ENCODE measurements around the gene MYO18A.

Gene MYO18A

DNA sequence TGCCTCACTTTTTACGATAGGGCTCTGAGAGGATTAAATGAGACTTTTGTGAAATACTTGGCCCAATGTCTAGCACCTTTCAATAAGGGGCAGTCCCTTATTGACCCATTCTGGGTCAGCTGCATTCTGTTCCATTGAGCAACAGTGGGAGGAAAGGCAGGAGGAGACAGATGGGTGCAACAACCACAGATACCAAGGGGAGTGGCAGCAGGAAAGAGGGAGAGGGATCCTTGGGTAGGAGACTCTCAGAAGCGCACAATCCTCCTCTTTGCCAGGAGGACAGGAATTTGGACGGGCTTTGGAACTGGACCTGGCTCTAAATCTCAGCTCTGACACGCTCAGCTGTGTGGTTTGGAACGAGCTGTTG, 133.7 kb downstream of the MYO18A start:
- H3K4me1 ChIP-seq, result peaks cover 10% of the 10 kb centered on the region
- H3K9me3 ChIP-seq (ENCODE audit: control insufficient read depth, low read length), result no peaks in the 10 kb centered on the region
- no peak overlapping the region for H3K9ac ChIP-seq

DNA sequence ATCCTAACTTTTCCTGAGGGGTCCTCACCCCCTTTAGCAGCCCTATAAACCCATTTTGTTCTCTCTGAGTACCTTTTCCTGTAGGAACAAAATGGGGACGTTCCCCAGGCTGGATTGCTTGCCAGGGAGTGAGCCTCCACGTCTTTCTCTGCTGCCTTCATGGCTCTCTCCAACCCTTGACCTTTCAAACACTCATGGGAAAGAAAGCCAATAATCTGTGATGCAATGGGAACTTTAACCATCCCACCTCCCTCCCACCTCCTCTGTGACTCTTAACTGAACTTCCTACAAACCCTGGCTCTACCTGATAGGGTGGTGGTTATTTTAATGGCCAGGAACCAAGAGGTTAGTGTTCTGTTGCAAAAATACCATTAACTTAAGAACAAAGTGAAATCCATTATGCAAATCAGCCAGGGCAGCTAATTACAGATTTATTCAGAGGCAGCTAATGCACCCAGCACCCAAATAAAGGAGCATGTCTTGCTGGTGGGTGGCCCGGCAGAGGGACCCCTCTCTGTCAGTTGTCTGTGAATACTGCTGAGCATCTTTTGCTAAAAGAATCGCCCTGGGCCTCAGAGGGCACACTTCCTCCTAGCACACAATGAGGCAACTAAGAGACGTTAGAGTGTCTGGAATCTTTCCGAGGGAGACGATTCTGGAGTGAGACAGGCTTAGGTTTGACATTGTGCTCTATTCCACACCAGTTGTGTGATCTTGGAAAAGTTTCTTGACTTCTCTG, 134.3 kb downstream of the MYO18A start:
- H3K4me2 ChIP-seq (ENCODE audit: low read length), result no peak overlapping the region
- no peak for TF ChIP-seq CTCF (IDR thresholded peaks at IDR 0.05)
- no peak overlapping the region for H3K9ac ChIP-seq
- H3K27ac ChIP-seq, result no peak overlapping the region
- H3K79me2 ChIP-seq, result no peaks in the 10 kb centered on the region
- H3K27me3 ChIP-seq (ENCODE audit: control insufficient read depth, insufficient read depth, low read length), result no peaks in the 10 kb centered on the region
- peaks cover 10% of the 10 kb centered on the region for H3K4me1 ChIP-seq
- no peak overlapping the region for H3K4me3 ChIP-seq (ENCODE audit: low read depth, low read length)
- H2AFZ ChIP-seq, result no peak overlapping the region
- H3K36me3 ChIP-seq (ENCODE audit: control insufficient read depth, insufficient read depth, low read length), result no peaks in the 10 kb centered on the region
- H3K9me3 ChIP-seq (ENCODE audit: control insufficient read depth, low read length), result no peaks in the 10 kb centered on the region

More for the DNA sequence above, 133.7 kb downstream of the MYO18A start:
- no peak overlapping the region for H3K4me2 ChIP-seq (ENCODE audit: low read length)
- H2AFZ ChIP-seq, result no peak overlapping the region
- H3K27ac ChIP-seq, result no peak overlapping the region
- no peaks in the 10 kb centered on the region for H3K79me2 ChIP-seq
- H3K27me3 ChIP-seq (ENCODE audit: control insufficient read depth, insufficient read depth, low read length), result no peaks in the 10 kb centered on the region
- no peak overlapping the region for H3K4me3 ChIP-seq (ENCODE audit: low read depth, low read length)
- TF ChIP-seq CTCF (IDR thresholded peaks at IDR 0.05), result no peak
- no peaks in the 10 kb centered on the region for H3K36me3 ChIP-seq (ENCODE audit: control insufficient read depth, insufficient read depth, low read length)

DNA sequence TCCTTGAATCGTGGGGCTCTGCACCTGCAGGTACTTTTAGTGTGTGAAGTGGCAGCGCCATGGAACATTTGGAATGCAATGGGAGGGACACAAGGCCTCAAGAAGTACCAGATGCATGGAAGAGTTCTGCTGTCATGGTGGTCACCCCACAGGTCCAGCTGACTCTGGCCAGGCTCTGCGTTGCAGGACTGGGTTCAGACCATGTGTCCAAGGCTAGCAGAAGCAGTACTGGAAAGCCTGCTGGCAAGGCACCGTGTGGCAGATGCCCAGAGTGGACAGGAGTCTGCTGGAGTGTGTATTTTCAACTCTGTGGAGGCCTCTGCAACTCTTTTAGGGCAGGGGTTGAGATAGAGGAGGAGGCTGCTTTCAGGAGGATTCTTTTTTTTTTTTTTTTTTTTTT, 135.2 kb downstream of the MYO18A start:
- Histone ChIP-seq H3K4me1 (peaks cover 10% of the 10 kb centered on the region), H3K9ac (no peak overlapping the region), H3K4me3 (ENCODE audit: low read depth, low read length) (no peak overlapping the region), H3K36me3 (ENCODE audit: control insufficient read depth, insufficient read depth, low read length) (no peaks in the 10 kb centered on the region), H3K4me2 (ENCODE audit: low read length) (no peak overlapping the region), H3K79me2 (no peaks in the 10 kb centered on the region), H3K27ac (no peak overlapping the region), H3K9me3 (ENCODE audit: control insufficient read depth, low read length) (no peaks in the 10 kb centered on the region), H3K27me3 (ENCODE audit: control insufficient read depth, insufficient read depth, low read length) (no peaks in the 10 kb centered on the region), H2AFZ (no peak overlapping the region)
- TF ChIP-seq CTCF (IDR thresholded peaks at IDR 0.05), result no peak

- Histone ChIP-seq H3K9ac (no peak overlapping the region), H3K79me2 (no peaks in the 10 kb centered on the region), H3K4me1 (peaks cover 7% of the 10 kb centered on the region), H3K4me2 (ENCODE audit: low read length) (no peak overlapping the region), H3K27ac (no peak overlapping the region), H3K4me3 (ENCODE audit: low read depth, low read length) (no peak overlapping the region), H3K9me3 (ENCODE audit: control insufficient read depth, low read length) (no peaks in the 10 kb centered on the region), H3K27me3 (ENCODE audit: control insufficient read depth, insufficient read depth, low read length) (no peaks in the 10 kb centered on the region), H3K36me3 (ENCODE audit: control insufficient read depth, insufficient read depth, low read length) (no peaks in the 10 kb centered on the region), H2AFZ (no peak overlapping the region)
- no peak for TF ChIP-seq CTCF (IDR thresholded peaks at IDR 0.05)
Measured at GRCh38 chr17:29043539-29044145, 136.6 kb downstream of the MYO18A start.

Measured in parathyroid adenoma (tissue), 2 donors.